HUES64 (cell line): ENCODE data around the gene POLR2F.
A peak's percentile ranks its signal among the peaks of the same experiment; 100 is the strongest.
"Not testable (repeated sequence)": the region's sequence is repeated elsewhere in the genome, so short reads cannot be mapped to it uniquely, and the experiment has no call there.

ENCODE experiments used
- H3K27ac ChIP-seq: 2 replicates; pipeline ENCODE4 v1.7.0; 2013; ENCODE audit warnings: low read depth, low read length, inconsistent platforms
- H3K27me3 ChIP-seq: 2 replicates; pipeline ENCODE4 v1.6.1; 2013; ENCODE audit warnings: mild to moderate bottlenecking, low read length; ENCODE audit not compliant: insufficient read depth
- H3K36me3 ChIP-seq: 2 replicates; pipeline ENCODE4 v1.6.1; 2013; ENCODE audit warnings: mild to moderate bottlenecking, low read length; ENCODE audit not compliant: insufficient read depth
- H3K4me1 ChIP-seq: 2 replicates; pipeline ENCODE4 v1.6.1; 2013; ENCODE audit warnings: mild to moderate bottlenecking, low read length, moderate library complexity; ENCODE audit not compliant: insufficient read depth
- H3K4me3 ChIP-seq: 2 replicates; pipeline ENCODE4 v1.5.1; 2013; ENCODE audit warnings: mild to moderate bottlenecking, low read length, moderate library complexity
- H3K9ac ChIP-seq: 2 replicates; pipeline ENCODE4 v1.6.1; 2013; ENCODE audit warnings: mild to moderate bottlenecking, low read depth, low read length
- H3K9me3 ChIP-seq: 2 replicates; pipeline ENCODE4 v1.6.1; 2013; ENCODE audit warnings: low read depth, low read length; ENCODE audit not compliant: insufficient read depth
- WGBS: fragments of 150-250, 120-280 bp; methylation state at CpG from one replicate; pipeline ENCODE4 v1.1.7; 2013; ENCODE audit warnings: missing lambda C conversion rate; 5-methylcytosine and 5-hydroxymethylcytosine counted together

POLR2F gene

GRCh38 chr22:37973271-37974170 lies 20.0 kb downstream of the POLR2F start:
- Histone ChIP-seq H3K9me3 (no peaks in the 10 kb centered on the region), H3K9ac (no peak overlapping the region), H3K4me1 (peaks cover 20% of the 10 kb centered on the region), H3K4me3 (no peak overlapping the region), H3K36me3 (peaks cover 11% of the 10 kb centered on the region; the same call in 1 of the 2 replicates), H3K27me3 (no peaks in the 10 kb centered on the region), H3K27ac (no peak overlapping the region)
- 94% methylated on average over 33 of the region's 33 CpGs for WGBS

- peaks cover 8% of the 10 kb centered on the region; the same call in 1 of the 2 replicates for H3K36me3 ChIP-seq
- peaks cover 20% of the 10 kb centered on the region for H3K4me1 ChIP-seq
- WGBS, result 89% methylated on average over 2 of the region's 2 CpGs
Observed at GRCh38 chr22:37975153-37975552, 21.7 kb downstream of the POLR2F start.

GRCh38 chr22:37976022-37976421 lies 22.5 kb downstream of the POLR2F start:
- H3K9ac ChIP-seq, H3K27ac ChIP-seq, H3K9me3 ChIP-seq, H3K36me3 ChIP-seq, H3K27me3 ChIP-seq, H3K4me3 ChIP-seq: not testable (repeated sequence)
- peaks cover 17% of the 10 kb centered on the region for H3K4me1 ChIP-seq
- WGBS, result 93% methylated on average over 7 of the region's 8 CpGs

More at GRCh38 chr22:37975153-37975552, 21.7 kb downstream of the POLR2F start:
- no peaks in the 10 kb centered on the region for H3K9me3 ChIP-seq
- no peak overlapping the region for H3K4me3 ChIP-seq
- H3K27me3 ChIP-seq, result no peaks in the 10 kb centered on the region
- no peak overlapping the region for H3K9ac ChIP-seq
- H3K27ac ChIP-seq, result no peak overlapping the region

- H3K27ac ChIP-seq, result no peak overlapping the region
- H3K9ac ChIP-seq, result no peak overlapping the region
- H3K4me3 ChIP-seq, result no peak overlapping the region
- no peaks in the 10 kb centered on the region for H3K9me3 ChIP-seq
- H3K4me1 ChIP-seq, result peaks cover 11% of the 10 kb centered on the region
- 93% methylated on average over 4 of the region's 4 CpGs for WGBS
- H3K36me3 ChIP-seq, result peaks cover 8% of the 10 kb centered on the region; the same call in 1 of the 2 replicates
- H3K27me3 ChIP-seq, result no peaks in the 10 kb centered on the region
Observed at GRCh38 chr22:37976547-37976946, 23.0 kb downstream of the POLR2F start.

GRCh38 chr22:37979782-37980181 lies 26.3 kb downstream of the POLR2F start:
- H3K4me3 ChIP-seq, result no peak overlapping the region
- H3K36me3 ChIP-seq, result peaks cover 8% of the 10 kb centered on the region; the same call in 1 of the 2 replicates
- peaks cover 7% of the 10 kb centered on the region for H3K4me1 ChIP-seq
- H3K27me3 ChIP-seq, result peaks cover 30% of the 10 kb centered on the region
- WGBS, result 59% methylated on average over 8 of the region's 8 CpGs
- H3K9me3 ChIP-seq, result no peaks in the 10 kb centered on the region
- no peak overlapping the region for H3K27ac ChIP-seq
- H3K9ac ChIP-seq, result no peak overlapping the region

GRCh38 chr22:37981282-37982011 lies 27.9 kb downstream of the POLR2F start:
- Histone ChIP-seq H3K9ac (no peak overlapping the region), H3K4me1 (peaks cover 14% of the 10 kb centered on the region), H3K36me3 (0 out of 2 replicates have a peak, but pooled peaks cover 2% of the 10 kb centered on the region), H3K4me3 (no peak overlapping the region), H3K27ac (no peak overlapping the region), H3K9me3 (no peaks in the 10 kb centered on the region), H3K27me3 (peaks cover 36% of the 10 kb centered on the region)
- 94% methylated on average over 6 of the region's 6 CpGs for WGBS

GRCh38 chr22:37982151-37982785 lies 28.8 kb downstream of the POLR2F start:
- H3K27me3 ChIP-seq, result peaks cover 36% of the 10 kb centered on the region
- no peak overlapping the region for H3K9ac ChIP-seq
- H3K9me3 ChIP-seq, result no peaks in the 10 kb centered on the region
- peaks cover 14% of the 10 kb centered on the region for H3K4me1 ChIP-seq
- no peak overlapping the region for H3K4me3 ChIP-seq
- WGBS, result 89% methylated on average over 8 of the region's 8 CpGs
- H3K27ac ChIP-seq, result no peak overlapping the region
- H3K36me3 ChIP-seq, result no peaks in the 10 kb centered on the region

GRCh38 chr22:37982938-37983859 lies 29.7 kb downstream of the POLR2F start:
- peaks cover 14% of the 10 kb centered on the region for H3K4me1 ChIP-seq
- H3K36me3 ChIP-seq, result no peaks in the 10 kb centered on the region
- peak overlapping the region; percentile 56 for H3K4me3 ChIP-seq
- WGBS, result 8% methylated on average over 84 of the region's 84 CpGs
- H3K27me3 ChIP-seq, result peaks cover 36% of the 10 kb centered on the region
- 0 out of 2 replicates have a peak overlapping the region, but pooled peaks have one; percentile 2 for H3K9ac ChIP-seq
- H3K27ac ChIP-seq, result no peak overlapping the region
- no peaks in the 10 kb centered on the region for H3K9me3 ChIP-seq

- WGBS, result 3% methylated on average over 33 of the region's 42 CpGs
- Histone ChIP-seq H3K27me3 (peaks cover 36% of the 10 kb centered on the region), H3K9me3 (no peaks in the 10 kb centered on the region), H3K27ac (no peak within 1 kb of the TSS), H3K4me3 (peak within 1 kb of the TSS; percentile 56), H3K36me3 (no peaks in the 10 kb centered on the region), H3K9ac (0 out of 2 replicates have a peak within 1 kb of the TSS, but pooled peaks have one; percentile 2), H3K4me1 (peaks cover 14% of the 10 kb centered on the region)
Observed at GRCh38 chr22:37983860-37984791, 30.6 kb downstream of the POLR2F start, which contains the start of gene SOX10. SOX10 (minus strand) TSS chr22:37984555; CDS start chr22:37983784, 771 bp downstream.
